GM12891 (cell line): ENCODE measurements around the gene TMEM221.

Experiments used
- POLR2A ChIP-seq: IDR thresholded peaks from 2 replicates; pipeline ENCODE4 v1.6.1; 2011; ENCODE audit warnings: low read depth, low read length, control low read depth
- POLR2AphosphoS5 ChIP-seq: IDR thresholded peaks from 2 replicates; pipeline ENCODE4 v1.6.1; 2011; ENCODE audit warnings: low read depth, low read length, control low read depth
- SPI1 ChIP-seq: IDR thresholded peaks from 2 replicates; pipeline ENCODE4 v1.6.1; 2011; ENCODE audit warnings: low read depth, low read length, control low read depth
- TAF1 ChIP-seq: IDR thresholded peaks from 2 replicates; pipeline ENCODE4 v1.6.1; 2011; ENCODE audit warnings: low read depth, low read length, control low read depth

DNA sequence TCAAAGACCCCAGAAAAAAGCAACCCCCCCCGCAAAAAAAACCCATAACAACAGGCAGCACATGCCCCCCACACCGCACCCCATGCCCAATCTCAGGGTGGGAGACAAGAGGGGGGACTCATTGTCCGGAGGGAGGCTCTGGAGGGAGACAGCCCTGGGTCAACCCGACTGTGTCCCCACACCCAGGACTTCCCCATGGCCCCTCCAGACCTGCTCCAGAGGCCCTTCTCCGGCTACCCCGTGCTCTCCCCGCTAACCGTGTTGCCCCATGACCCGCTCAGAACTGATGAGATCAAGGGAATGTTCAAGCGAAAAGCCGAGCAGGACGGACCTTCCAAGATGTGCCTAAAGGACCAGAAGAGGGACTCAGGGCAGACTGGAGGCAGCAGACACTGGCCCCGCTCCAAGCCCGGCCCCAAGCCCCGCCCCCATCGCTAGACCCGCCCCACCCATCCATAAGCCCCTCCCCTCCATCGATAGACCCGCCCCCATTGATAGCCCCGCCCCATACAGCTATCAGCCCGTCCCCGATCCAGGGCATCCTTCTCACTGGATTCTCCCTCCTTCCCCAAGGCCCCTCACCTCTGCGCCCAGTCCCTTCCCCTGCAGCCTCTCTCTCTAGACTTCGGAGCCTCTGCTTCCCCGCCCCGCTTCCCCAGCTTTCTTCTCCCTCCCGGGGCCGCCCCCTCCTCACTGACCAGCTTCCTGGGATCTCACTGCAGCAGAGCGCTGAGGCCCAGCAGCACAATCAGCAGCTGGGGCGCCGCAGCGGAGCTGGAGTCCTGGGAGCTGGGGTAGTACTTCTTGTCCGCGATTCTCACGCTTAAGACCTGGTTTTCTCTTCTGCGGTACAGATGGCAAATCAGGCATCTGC is 45.2 kb downstream of the TMEM221 start:
- TF ChIP-seq POLR2A: no peak
- no peak for TF ChIP-seq POLR2AphosphoS5
- no peak for TF ChIP-seq SPI1
- no peak for TF ChIP-seq TAF1
